Trophoblast cell (in vitro differentiated cells and primary cell): ENCODE results near the gene TNNC2.
A peak's percentile ranks its signal among the peaks of the same experiment; 100 is the strongest.

Experiments
- DNase-seq, 2 donors: peaks; one replicate each; pipeline ENCODE4 v3.0.0-alpha.2; 2016
- H2AFZ ChIP-seq: 2 replicates; pipeline ENCODE4 v1.6.1; 2013; ENCODE audit warnings: low read length, moderate library complexity, mild to moderate bottlenecking; ENCODE audit not compliant: insufficient read depth, poor library complexity
- H2AK5ac ChIP-seq: 2 replicates; pipeline ENCODE4 v1.6.1; 2013; ENCODE audit warnings: mild to moderate bottlenecking, low read length
- H2BK120ac ChIP-seq: 2 replicates; pipeline ENCODE4 v1.6.1; 2013; ENCODE audit warnings: low read length, mild to moderate bottlenecking, moderate library complexity; ENCODE audit not compliant: insufficient read depth, poor library complexity
- H2BK12ac ChIP-seq: 2 replicates; pipeline ENCODE4 v1.6.1; 2013; ENCODE audit warnings: mild to moderate bottlenecking, low read length, moderate library complexity
- H2BK5ac ChIP-seq: 2 replicates; pipeline ENCODE4 v1.6.1; 2013; ENCODE audit warnings: low read length, low read depth, moderate library complexity, mild to moderate bottlenecking; ENCODE audit not compliant: poor library complexity
- H3K14ac ChIP-seq: 2 replicates; pipeline ENCODE4 v1.6.1; 2013; ENCODE audit warnings: mild to moderate bottlenecking, low read length
- H3K18ac ChIP-seq: 2 replicates; pipeline ENCODE4 v1.6.1; 2013; ENCODE audit warnings: mild to moderate bottlenecking, low read length
- H3K23ac ChIP-seq: 2 replicates; pipeline ENCODE4 v1.6.1; 2013; ENCODE audit warnings: low read length
- H3K27ac ChIP-seq: 2 replicates; pipeline ENCODE4 v1.5.1; 2013; ENCODE audit warnings: low read depth, mild to moderate bottlenecking, inconsistent platforms, low read length, moderate library complexity
- H3K27me3 ChIP-seq: 2 replicates; pipeline ENCODE4 v1.6.1; 2013; ENCODE audit warnings: inconsistent platforms, mild to moderate bottlenecking, low read length, moderate library complexity; ENCODE audit not compliant: insufficient read depth
- H3K36me3 ChIP-seq, 2 experiments: 1 replicate in 1 of 2; 2 replicates in 1 of 2; pipeline ENCODE4 v1.6.1; 2013; ENCODE audit warnings: low read length in 2 of 2, mild to moderate bottlenecking in 2 of 2, moderate library complexity in 1 of 2; ENCODE audit not compliant: insufficient read depth in 2 of 2, control insufficient read depth in 1 of 2
- H3K4ac ChIP-seq: 2 replicates; pipeline ENCODE4 v1.6.1; 2013; ENCODE audit warnings: low read depth, mild to moderate bottlenecking, low read length, moderate library complexity
- H3K4me1 ChIP-seq, 2 experiments: 1 replicate in 1 of 2; 2 replicates in 1 of 2; pipeline ENCODE4 v1.6.1; 2013; ENCODE audit warnings: low read length in 2 of 2, mild to moderate bottlenecking in 2 of 2, moderate library complexity in 1 of 2; ENCODE audit not compliant: insufficient read depth in 2 of 2, control insufficient read depth in 1 of 2
- H3K4me2 ChIP-seq: 2 replicates; pipeline ENCODE4 v1.6.1; 2013; ENCODE audit warnings: inconsistent platforms, mild to moderate bottlenecking, low read length, moderate library complexity
- H3K4me3 ChIP-seq: 2 replicates; pipeline ENCODE4 v1.5.1; 2013; ENCODE audit warnings: mild to moderate bottlenecking, low read depth, low read length, inconsistent platforms
- H3K79me1 ChIP-seq: one replicate; pipeline ENCODE4 v1.6.1; 2013; ENCODE audit warnings: low read length
- H3K79me2 ChIP-seq: 2 replicates; pipeline ENCODE4 v1.6.1; 2013; ENCODE audit warnings: low read length, mild to moderate bottlenecking; ENCODE audit not compliant: control insufficient read depth, insufficient read depth, poor library complexity
- H3K9ac ChIP-seq: 2 replicates; pipeline ENCODE4 v1.6.1; 2013; ENCODE audit warnings: mild to moderate bottlenecking, low read length
- H3K9me3 ChIP-seq: 2 replicates; pipeline ENCODE4 v1.6.1; 2013; ENCODE audit warnings: low read depth, mild to moderate bottlenecking, control low read depth, inconsistent platforms, low read length; ENCODE audit not compliant: insufficient read depth
- H4K12ac ChIP-seq: 2 replicates; pipeline ENCODE4 v1.6.1; 2013; ENCODE audit warnings: low read depth, mild to moderate bottlenecking, low read length, moderate library complexity
- H4K8ac ChIP-seq: 2 replicates; pipeline ENCODE4 v1.6.1; 2013; ENCODE audit warnings: low read depth, mild to moderate bottlenecking, low read length, moderate library complexity
- H4K91ac ChIP-seq: one replicate; pipeline ENCODE4 v1.6.1; 2013; ENCODE audit warnings: low read depth, mild to moderate bottlenecking, low read length, moderate library complexity
- WGBS: extraction: QIAGEN DNeasy Blood & Tissue Kit; methylation state at CpG from one replicate; pipeline ENCODE4 v1.1.7; 2013; ENCODE audit warnings: missing lambda C conversion rate; ENCODE audit not compliant: insufficient read length, insufficient coverage; ENCODE audit errors: extremely low coverage; 5-methylcytosine and 5-hydroxymethylcytosine counted together

Gene TNNC2

DNA sequence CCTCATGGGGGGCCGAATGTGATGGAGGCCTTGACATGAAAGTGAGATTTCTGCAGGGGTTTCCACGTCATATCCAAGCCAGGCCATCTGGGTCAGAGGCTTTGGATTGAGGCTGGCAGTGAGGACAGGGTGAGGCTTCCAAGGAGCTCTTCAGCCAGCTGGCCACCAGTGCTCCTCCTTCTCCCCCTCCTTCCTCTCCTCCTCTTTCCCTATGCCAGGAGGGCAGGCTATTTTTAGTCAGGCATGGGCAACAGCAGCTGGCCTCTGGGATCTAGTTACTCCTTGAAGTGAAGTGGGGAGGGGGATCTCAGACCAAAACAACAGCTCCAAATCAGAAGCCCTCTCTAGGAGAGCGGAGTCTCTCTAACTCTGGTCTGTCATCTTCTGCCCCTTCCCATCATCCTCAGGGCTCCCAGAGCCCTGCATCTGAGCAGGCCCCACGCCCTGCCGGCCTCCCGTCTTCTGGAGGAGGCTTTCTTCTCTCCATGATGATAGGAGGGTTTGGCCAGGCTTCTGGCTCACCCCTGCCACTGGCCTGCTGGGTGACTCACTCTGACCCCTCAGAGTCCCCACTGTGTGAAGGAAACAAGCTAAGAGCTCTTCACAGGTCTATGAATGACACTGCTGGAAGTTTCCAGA, 612 bp downstream of the TNNC2 start:
- no CpG with 5 or more reads among the region's 6 CpGs for WGBS
- Histone ChIP-seq H3K9me3 (no peaks in the 10 kb centered on the region), H2BK120ac (no peak overlapping the region), H4K12ac (no peak overlapping the region), H2AK5ac (no peak overlapping the region), H3K4ac (no peak overlapping the region), H3K27me3 (no peaks in the 10 kb centered on the region), H3K4me2 (no peak overlapping the region), H3K27ac (no peak overlapping the region), H3K18ac (no peak overlapping the region), H2BK5ac (no peak overlapping the region), H3K79me1 (no peaks in the 10 kb centered on the region), H4K8ac (no peak overlapping the region), H3K4me3 (no peak overlapping the region), H3K79me2 (no peaks in the 10 kb centered on the region), H2BK12ac (no peak overlapping the region), H3K14ac (no peak overlapping the region), H2AFZ (no peak overlapping the region), H3K23ac (no peak overlapping the region), H3K9ac (no peak overlapping the region), H3K4me1 (peaks cover 13 to 14% of the 10 kb centered on the region in 2 experiments), H3K36me3 (no peaks in the 10 kb centered on the region), H4K91ac (no peak overlapping the region)
- no peak for DNase-seq

DNA sequence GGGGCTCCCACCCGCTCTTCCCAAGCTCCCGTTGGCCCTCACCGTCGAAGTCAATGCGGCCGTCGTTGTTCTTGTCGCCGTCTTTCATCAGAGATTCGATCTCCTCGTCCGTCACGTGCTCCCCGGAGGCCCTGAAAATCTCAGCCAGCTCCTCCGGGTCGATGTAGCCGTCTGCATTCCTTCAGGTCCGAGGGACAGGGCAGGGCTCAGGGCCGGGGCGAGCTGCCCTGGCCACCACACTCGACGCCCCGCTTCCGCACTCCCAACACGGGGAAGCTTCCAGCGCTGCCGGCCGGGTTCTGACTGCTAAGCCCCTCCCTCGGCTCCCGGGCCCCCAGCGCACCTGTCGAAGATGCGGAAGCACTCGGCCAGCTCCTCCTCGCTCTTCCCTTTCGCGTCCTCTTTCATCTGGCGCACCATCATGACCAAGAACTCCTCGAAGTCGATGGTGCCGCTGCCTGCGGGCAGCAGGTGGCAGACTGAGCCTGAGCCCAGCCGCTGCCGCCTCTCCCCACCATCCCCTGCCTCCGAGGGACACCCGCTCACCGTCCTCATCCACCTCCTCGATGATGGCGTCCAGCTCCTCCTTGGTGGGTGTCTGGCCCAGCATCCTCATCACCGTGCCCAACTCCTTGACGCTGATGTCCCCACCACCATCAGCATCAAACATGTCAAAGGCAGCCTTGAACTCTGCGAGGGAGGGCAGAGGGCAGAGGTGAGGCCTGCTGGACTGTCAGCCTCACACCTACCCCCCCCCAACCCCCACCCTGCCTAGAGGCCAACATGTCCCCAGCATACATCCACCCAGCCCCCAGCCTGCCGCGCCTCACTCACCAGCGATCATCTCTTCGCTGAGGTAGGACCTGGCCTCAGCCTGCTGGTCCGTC, 2.9 kb downstream of the TNNC2 start:
- Histone ChIP-seq H3K9ac (no peak overlapping the region), H4K91ac (no peak overlapping the region), H3K79me2 (no peaks in the 10 kb centered on the region), H2AFZ (no peak overlapping the region), H3K4me1 (peaks cover 13 to 17% of the 10 kb centered on the region in 2 experiments), H3K27me3 (no peaks in the 10 kb centered on the region), H3K4ac (no peak overlapping the region), H2AK5ac (no peak overlapping the region), H3K36me3 (no peaks in the 10 kb centered on the region), H3K9me3 (no peaks in the 10 kb centered on the region), H4K12ac (no peak overlapping the region), H2BK5ac (no peak overlapping the region), H3K18ac (no peak overlapping the region), H3K4me2 (peak overlapping the region; percentile 9), H3K23ac (no peak overlapping the region), H3K4me3 (no peak overlapping the region), H2BK120ac (no peak overlapping the region), H4K8ac (peak overlapping the region; percentile 30), H3K79me1 (no peaks in the 10 kb centered on the region), H3K27ac (no peak overlapping the region), H3K14ac (peak overlapping the region; percentile 8), H2BK12ac (no peak overlapping the region)
- WGBS, result no CpG with 5 or more reads among the region's 57 CpGs
- DNase-seq, result peak; percentile 24 to 58

DNA sequence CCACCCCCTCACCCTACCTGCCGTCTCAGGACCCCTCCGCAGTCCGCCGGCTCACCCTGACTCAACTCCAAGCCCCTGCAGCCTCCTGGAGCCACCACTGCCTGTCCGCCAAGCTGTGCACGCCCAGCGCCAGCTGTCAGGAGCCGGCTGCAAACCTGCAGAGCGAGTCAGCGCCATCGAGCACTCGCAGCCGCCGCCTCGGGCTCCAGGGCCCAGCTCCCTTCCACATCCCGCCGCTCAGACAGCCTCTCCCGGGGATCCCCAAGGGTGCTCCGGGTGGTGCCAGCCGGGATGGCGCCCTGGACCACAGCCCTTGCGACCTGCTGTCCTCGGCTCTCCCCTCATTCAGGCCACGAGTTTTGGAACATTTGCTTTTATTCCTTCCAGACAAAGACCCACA, 4.3 kb downstream of the TNNC2 start:
- no peak overlapping the region for H3K9ac ChIP-seq
- no peak overlapping the region for H3K4me2 ChIP-seq
- no peak overlapping the region for H4K12ac ChIP-seq
- no peak overlapping the region for H4K91ac ChIP-seq
- no CpG with 5 or more reads among the region's 24 CpGs for WGBS
- no peaks in the 10 kb centered on the region for H3K27me3 ChIP-seq
- no peak overlapping the region for H3K4me3 ChIP-seq
- H3K79me1 ChIP-seq, result no peaks in the 10 kb centered on the region
- H2BK5ac ChIP-seq, result no peak overlapping the region
- DNase-seq, result peak; percentile 45 to 56
- H2BK12ac ChIP-seq, result no peak overlapping the region
- H3K23ac ChIP-seq, result no peak overlapping the region
- H3K36me3 ChIP-seq, result no peaks in the 10 kb centered on the region
- no peak overlapping the region for H3K27ac ChIP-seq
- no peak overlapping the region for H3K14ac ChIP-seq
- no peak overlapping the region for H3K18ac ChIP-seq
- no peak overlapping the region for H3K4ac ChIP-seq
- no peaks in the 10 kb centered on the region for H3K79me2 ChIP-seq
- no peaks in the 10 kb centered on the region for H3K9me3 ChIP-seq
- H3K4me1 ChIP-seq, result peaks cover 13 to 21% of the 10 kb centered on the region in 2 experiments
- peak overlapping the region; percentile 25 for H2AFZ ChIP-seq
- H2AK5ac ChIP-seq, result no peak overlapping the region
- H2BK120ac ChIP-seq, result no peak overlapping the region
- H4K8ac ChIP-seq, result no peak overlapping the region

DNA sequence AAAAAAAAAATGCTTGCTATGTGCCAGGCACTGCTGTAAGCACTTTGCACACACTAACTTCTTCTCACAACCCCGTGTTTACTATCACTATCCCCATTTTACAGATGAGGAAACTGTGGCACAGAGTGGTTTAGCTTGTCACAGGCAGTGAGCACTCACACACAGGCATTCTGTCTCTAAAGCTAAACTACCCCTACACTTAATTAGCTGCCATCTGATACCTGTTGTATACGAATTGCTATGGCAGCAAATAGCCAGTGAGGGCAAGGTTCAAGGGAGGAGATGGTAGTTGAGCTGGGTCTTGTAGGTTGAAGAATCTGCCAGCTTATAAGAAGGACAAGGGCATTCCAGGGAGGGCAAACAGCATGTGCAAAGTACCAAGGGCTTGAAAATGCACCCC, 5.2 kb downstream of the TNNC2 start:
- WGBS, result no CpG with 5 or more reads among the region's 2 CpGs
- H4K8ac ChIP-seq, result no peak overlapping the region

More for the DNA sequence above, 5.2 kb downstream of the TNNC2 start:
- H4K12ac ChIP-seq, result no peak overlapping the region
- H2BK5ac ChIP-seq, result no peak overlapping the region
- H3K14ac ChIP-seq, result no peak overlapping the region
- H3K27me3 ChIP-seq, result no peaks in the 10 kb centered on the region
- H4K91ac ChIP-seq, result no peak overlapping the region
- no peaks in the 10 kb centered on the region for H3K79me1 ChIP-seq
- no peak overlapping the region for H2AFZ ChIP-seq
- no peaks in the 10 kb centered on the region for H3K9me3 ChIP-seq
- no peak overlapping the region for H2BK120ac ChIP-seq
- peaks cover 19 to 28% of the 10 kb centered on the region in 2 experiments for H3K4me1 ChIP-seq
- no peak overlapping the region for H3K9ac ChIP-seq
- no peak overlapping the region for H3K27ac ChIP-seq
- DNase-seq, result peak in 1 of 2 donors; percentile 5
- H3K36me3 ChIP-seq, result peaks cover 0 to 4% of the 10 kb centered on the region in 2 experiments
- H3K4ac ChIP-seq, result no peak overlapping the region
- no peak overlapping the region for H3K4me2 ChIP-seq
- H3K79me2 ChIP-seq, result no peaks in the 10 kb centered on the region
- H2BK12ac ChIP-seq, result no peak overlapping the region
- no peak overlapping the region for H2AK5ac ChIP-seq
- H3K23ac ChIP-seq, result no peak overlapping the region
- no peak overlapping the region for H3K18ac ChIP-seq
- H3K4me3 ChIP-seq, result no peak overlapping the region
